ENCODE measurements around the gene GNG4. TPM values are rescaled to one million over a fixed set of nuclear protein-coding genes. Genes with fewer than 3 reads are reported as not detected.
"Not testable (repeated sequence)": the region's sequence is repeated elsewhere in the genome, so short reads cannot be mapped to it uniquely, and the experiment has no call there.

The GNG4 gene
- total and polyA plus RNA-seq, 9 of the 15 experiments (the other 6 are each of a cell fraction or from before 2014, with no cell fraction given) = 0.06 to 0.58 (median 0.08) TPM; not detected in 4

- TF ChIP-seq UBTF (IDR thresholded peaks at IDR 0.05; ENCODE audit: borderline replicate concordance in 1 of 2, low read depth in 2 of 2, low read length in 2 of 2) (no peak), ZFP91 (CRISPR knock-in tag; IDR thresholded peaks at IDR 0.05) (no peak), ATF4 (CRISPR knock-in tag; IDR thresholded peaks at IDR 0.05) (no peak)
These were observed 26.4 kb downstream of the GNG4 start (continued) for GRCh38 chr1:235622936-235623779.

GRCh38 chr1:235619149-235619548 is 30.4 kb downstream of the GNG4 start:
- CTCF ChIA-PET (ENCODE audit: low intra/inter-chr PET ratio); H3K27ac ChIP-seq (ENCODE audit: extremely low read depth, low read depth, low read length); H3K79me2 ChIP-seq (ENCODE audit: control insufficient read depth, insufficient read depth, low read length); H3K4me2 ChIP-seq (ENCODE audit: insufficient read depth, low read length); ATAC-seq; FAIRE-seq; H3K9me1 ChIP-seq (ENCODE audit: control insufficient read depth, insufficient read depth, low read length); intact Hi-C loops (cut with micrococcal nuclease); H3K9ac ChIP-seq (ENCODE audit: insufficient read depth in 1 of 2, low read depth in 2 of 2, low read length in 2 of 2); DNase-seq (ENCODE audit: extremely low read depth in 1 of 4, low spot score in 3 of 4); H3K4me1 ChIP-seq (replicated peaks in 1 of 2; ENCODE audit: control insufficient read depth in 2 of 2, insufficient read depth in 2 of 2, low read length in 2 of 2); H3K4me3 ChIP-seq; H4K20me1 ChIP-seq (replicated peaks; ENCODE audit: control insufficient read depth, insufficient read depth, low read length); in situ Hi-C loops (cut with MboI); H2AFZ ChIP-seq (ENCODE audit: low read depth, low read length); H3K36me3 ChIP-seq (ENCODE audit: control insufficient read depth, insufficient read depth, low read length); H3K9me3 ChIP-seq (replicated peaks; ENCODE audit: control insufficient read depth, insufficient read depth, low read depth, low read length); BruUV-seq (replicated peaks): not testable (repeated sequence)
- H3K27me3 ChIP-seq (ENCODE audit: control insufficient read depth in 2 of 2, insufficient read depth in 2 of 2, low read length in 2 of 2) = peaks cover 23 to 59% of the 10 kb centered on the region in 2 experiments
- POLR2A ChIA-PET = interaction anchor here (1.2 to 1.5 kb wide), 2 partner anchors 12 to 13 kb away, joined by 3 to 5 read pairs; no protein-coding TSS in a partner anchor
- 9% methylated on average over 2 of the region's 2 CpGs for WGBS (ENCODE audit: insufficient coverage, low coverage, missing lambda C conversion rate)

Measured in K562 (cell line).